HG03108 (cell line): ENCODE data around the gene ADAM19.

Source experiments
- ATAC-seq: cut with Tn5 transposase; IDR thresholded peaks from one replicate; pipeline ENCODE4 v1.9.1; 2021; ENCODE audit warnings: moderate library complexity; ENCODE audit not compliant: unreplicated experiment

The ADAM19 gene

DNA sequence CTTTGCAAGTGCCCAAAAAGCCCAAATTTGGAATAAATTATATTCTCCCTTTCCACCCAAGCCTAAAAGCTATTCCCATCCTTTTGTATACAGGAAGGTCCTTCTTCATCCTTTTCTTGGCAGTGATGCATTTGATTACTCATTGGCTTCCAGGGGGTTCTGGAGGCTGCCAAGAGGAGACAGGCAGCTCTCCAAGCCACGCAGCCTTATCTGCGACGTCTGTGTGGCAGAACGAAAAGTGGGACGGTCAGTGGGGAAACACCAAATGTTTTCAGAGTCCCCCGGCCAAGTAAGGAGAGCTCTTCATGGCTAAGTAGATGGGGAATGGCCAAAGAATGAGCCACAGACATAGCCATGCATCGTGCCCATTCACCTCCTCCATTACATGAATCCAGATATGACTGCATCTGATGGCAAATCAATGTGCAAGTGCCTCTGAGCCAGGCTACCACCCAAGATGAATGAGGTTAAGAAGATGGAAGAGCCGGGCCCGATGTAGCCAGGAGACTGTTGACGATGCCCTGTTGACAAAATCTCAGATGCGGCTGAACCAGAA, 12.1 kb downstream of the ADAM19 start:
- no peak for ATAC-seq

DNA sequence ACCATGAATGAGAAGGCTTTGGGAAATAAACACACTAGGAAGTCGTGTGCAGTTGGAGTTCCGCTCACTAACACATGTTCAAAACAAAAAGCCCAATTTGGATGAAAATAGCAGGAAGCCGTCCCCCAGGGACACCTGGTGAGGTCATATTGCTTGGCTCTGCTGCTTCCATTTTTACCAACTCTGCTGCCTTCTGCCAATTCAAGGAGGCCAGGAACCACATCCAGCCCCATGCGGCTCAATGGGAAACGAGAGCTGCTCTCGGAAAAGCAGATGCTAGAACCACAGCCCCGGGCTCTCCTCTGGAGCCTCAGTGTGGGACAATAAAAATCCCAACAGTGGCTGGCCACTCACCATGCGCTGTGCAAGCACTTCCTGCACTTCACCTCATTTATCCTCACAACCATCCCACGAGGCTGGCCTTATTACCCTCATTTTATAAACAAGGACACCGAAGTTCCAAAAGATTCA, 13.4 kb downstream of the ADAM19 start:
- ATAC-seq, result no peak

DNA sequence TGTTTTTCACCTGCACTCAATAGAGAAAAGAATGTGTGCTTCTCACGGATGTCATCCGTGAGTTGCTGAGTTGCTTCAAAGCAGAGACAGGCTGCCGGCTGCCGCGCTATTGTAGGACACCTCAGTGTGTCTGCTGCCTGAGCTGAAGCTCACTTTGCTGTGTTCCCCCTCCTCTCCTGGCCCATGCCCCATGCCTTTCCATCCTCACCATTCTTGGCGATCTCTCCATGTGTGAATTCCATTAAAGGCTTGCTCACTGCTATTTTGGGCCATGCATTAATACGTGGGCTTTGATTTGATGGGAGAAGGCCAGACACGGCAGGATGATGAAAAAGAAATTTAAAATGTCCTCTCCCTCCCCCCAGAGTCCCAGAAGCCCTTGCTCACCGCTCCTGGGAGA, 14.5 kb downstream of the ADAM19 start:
- ATAC-seq, result no peak

DNA sequence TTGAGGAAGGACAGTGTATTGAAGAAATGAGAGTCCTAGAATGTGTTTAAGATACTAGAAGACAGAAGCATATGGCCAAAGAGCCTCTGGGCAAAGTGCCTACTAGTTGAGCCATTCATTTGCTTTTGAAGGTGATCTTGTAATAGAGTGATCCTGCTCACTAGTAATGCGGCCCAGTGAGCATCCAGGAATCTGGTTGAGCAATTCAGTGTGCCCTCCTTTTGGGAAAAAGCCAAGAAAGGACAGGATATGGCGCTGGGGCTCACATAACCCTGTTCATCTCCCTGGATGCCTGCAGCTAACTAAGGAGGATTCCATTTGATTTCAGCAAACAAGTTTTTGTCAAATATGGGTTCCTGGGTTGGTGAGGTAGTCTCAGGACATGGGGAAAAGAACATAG, 16.3 kb downstream of the ADAM19 start:
- no peak for ATAC-seq

DNA sequence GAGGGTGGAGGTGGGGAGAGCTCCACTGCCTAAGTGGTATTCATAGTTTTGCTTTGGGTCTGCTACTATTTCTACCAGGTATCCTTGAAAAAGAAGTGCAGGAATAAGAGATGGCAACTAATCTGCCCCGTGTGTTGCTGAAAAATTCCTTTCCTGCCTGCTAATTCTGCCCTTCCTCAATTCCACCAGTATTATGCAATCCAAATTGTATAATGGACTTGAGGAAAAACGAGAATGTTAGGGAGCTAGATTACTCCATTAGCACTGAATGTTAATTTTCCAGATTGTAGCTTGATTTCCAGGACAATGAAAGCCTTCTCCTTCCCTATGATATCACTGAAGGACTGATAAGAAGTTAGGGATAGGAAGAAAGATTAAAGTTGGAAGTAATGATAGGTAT, 16.9 kb downstream of the ADAM19 start:
- ATAC-seq, result no peak

DNA sequence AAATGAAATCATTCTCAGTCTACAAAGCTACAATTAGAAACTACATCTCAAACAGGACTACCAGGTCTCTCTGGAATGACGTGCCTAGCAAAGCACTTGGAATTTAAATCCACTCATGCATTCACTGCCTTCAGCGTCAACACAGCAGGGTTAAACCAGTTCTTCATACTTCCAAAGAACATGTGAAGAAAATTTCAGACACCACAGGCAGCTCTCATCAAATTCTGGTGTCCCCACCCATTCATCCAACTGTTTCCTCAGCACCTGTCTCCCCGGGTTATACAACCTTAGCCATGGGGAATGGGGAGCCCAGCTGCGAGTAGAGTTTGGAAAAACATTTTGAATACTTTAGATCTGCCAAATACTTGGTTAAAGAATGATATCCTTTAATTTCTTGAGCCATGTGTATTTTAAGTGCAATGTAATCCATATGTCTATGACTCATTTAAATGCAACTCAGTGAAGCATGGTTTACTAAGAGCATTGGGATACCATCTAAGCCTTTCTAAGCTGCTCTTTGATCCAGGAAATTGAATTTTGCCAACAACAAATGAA, 17.5 kb downstream of the ADAM19 start:
- ATAC-seq, result no peak

DNA sequence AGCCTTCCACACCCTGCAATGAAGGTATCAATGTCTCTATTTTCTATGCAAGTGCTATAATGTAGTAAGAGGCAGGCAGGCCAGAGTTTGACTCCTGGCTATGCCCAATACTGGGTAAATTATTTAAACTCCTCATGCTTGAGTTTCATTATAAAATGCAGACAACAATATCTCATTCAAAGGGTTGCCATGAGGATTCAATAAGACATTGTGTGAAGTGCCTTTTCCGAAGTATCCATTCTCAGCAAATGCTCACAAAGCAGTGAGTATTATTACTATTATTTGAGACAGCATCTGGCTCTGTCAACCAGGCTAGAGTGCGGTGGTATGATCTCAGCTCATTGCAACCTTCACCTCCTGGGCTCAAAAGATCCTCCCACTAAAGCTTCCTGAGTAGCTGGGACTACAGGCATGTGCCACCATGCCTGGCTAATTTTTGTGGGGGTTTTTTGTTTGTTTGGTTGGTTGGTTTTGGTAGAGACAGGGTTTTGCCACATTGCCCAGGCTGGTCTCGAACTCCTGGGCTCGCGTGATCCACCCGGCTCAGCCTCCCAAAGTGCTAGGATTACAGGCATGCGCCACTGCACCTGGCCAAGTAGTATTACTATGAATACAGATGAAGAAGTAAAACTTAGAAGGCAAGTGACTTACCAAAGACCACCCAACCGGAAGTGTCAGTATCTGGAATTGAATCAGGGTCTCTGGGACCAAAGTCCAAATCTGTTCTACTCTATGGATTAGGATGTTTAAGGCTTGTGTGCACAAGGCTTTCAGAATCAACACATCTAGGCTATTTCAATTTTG, 18.8 kb downstream of the ADAM19 start:
- ATAC-seq, result no peak

DNA sequence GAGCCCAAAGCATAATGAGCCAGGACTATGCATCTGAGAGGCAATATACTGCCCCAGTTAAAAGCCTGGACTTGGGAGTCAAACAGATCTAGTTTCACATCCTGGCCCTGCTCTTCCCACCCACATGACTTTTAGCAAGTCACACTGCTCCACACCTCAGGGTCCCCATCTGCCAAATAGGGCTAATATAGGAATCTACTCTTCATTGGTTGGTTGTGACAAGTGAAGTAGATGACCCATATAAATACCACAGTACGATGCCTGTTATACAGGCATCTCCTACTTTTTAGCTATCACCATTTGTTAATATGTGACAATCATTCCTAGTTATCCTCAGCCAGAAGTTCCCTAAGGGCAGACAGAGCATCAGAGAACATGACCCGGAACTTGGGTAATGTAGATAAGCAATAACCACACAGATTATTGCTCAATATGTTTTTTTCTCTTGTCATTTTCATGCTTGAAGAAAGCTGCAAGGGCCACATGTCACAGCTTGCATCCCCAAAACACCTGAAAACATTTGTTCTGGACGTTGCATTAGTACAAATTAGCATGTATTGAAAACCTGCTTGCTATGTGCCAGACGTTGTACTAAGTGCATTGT, 20.4 kb downstream of the ADAM19 start:
- no peak for ATAC-seq

DNA sequence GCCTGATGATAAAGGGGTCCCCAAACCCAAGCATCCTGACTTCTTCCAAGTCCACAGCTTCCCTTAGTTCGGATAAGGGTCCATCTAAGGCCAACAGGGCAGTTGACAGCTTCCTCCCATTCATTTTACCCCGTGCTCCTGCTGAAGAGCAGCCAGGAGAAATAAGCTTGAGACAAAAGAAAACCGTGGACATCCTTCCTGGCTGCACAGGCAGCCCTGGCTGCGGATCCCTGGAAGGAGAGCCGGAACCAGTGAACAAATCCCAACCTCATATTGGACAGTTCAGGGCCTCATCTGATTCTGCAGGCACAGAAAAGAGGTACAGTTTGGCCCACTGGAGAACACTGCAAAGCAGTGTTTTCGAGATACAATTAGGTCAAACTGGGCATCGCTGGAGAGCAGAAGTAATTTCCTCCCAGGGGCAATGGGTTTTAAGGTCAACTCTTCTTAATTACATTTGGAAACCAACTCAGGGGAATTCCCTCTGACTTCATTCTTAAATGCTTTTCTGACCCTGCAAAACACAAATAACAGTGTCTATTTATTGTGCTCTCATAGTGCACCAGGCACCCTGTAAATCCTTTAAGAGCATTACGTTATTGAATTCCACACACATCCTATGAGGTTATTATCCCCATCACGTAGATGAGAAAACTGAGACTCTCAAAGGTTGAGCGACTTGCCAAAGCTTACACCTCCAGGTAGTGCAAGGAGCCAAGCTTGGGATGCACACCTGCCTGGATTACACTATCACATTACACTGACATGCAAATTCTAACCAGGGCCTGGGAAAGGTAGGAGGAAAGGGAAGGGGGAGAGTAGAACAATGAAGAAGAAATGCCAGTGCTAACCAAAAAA, 21.2 kb downstream of the ADAM19 start:
- no peak for ATAC-seq

DNA sequence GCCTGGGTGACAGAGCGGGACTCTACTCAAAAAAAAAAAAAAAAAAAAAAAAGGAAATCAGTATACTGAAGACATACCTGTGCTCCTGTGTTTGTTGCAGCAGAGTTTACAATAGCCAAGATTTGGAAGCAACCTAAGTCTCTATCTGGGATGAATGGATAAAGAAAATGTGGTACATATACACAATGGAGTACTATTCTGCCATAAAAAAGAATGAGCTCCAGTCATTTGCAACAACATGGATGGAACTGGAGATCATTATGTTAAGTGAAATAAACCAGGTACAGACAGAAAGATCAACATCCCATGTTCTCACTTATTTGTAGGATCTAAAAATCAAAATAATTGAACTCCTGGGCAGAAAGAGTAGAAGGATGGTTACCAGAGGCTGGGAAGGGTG, 22.9 kb downstream of the ADAM19 start:
- no peak for ATAC-seq

DNA sequence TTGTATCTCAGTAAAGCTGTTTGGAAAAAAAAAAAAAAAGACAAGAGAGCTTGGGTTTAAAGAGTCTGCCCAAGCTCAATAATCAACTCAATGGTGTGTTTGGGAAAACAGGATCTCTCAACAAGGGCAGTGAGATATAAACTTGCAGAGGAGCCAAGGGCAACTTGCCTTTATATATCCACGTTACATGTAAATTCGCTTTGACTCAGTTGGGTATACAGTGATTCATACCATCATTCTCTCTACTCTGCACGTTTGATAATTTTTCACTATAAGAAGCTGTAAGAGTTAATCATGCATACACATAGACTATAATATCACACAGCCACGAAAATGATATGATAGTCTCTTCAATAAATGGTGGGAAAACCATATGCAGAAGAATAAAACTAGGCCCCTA, 24.9 kb downstream of the ADAM19 start:
- ATAC-seq, result no peak

DNA sequence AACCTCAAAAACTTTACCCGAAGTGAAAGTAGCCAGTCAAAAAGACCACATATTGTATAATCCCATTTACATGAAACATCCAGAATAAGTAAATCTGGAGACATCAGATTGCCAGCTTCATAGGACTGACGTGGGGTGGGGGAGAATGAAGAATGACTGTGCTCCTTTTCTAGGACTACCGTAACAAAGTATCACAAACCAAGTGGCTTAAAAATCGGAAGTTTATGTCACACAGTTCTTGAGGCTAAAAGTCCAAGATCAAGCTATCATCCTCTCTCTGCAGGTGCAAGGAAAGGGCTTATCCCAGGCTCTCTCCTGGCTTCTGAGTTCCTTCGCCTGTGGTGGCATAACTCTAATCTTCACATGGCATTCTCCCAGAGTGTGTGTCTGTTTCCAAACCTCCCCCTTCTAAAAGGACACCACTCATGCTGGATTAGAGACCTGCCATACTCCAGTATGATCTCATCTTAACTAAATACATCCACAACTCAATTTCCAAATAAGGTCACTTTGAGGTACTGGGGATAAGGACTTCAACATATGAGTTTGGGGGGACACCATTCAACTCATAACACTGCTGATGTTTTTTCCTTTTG, 25.5 kb downstream of the ADAM19 start:
- ATAC-seq, result no peak

DNA sequence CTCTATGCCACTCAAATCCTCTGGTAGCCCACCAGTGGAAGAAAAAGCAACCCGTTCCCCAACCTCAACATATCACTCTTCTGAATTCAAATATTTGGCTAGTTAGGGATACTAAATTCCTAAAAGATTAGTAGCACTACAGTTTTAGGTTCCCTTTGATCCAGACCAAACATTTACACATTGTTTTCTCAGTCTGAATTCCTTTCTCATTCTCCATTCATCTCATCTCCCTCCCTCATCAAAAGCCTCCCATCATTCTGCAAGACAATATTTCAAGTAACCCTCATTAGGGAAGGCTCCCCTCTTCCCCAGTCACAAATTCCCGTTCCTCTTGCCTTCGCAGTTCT, 26.3 kb downstream of the ADAM19 start:
- no peak for ATAC-seq

DNA sequence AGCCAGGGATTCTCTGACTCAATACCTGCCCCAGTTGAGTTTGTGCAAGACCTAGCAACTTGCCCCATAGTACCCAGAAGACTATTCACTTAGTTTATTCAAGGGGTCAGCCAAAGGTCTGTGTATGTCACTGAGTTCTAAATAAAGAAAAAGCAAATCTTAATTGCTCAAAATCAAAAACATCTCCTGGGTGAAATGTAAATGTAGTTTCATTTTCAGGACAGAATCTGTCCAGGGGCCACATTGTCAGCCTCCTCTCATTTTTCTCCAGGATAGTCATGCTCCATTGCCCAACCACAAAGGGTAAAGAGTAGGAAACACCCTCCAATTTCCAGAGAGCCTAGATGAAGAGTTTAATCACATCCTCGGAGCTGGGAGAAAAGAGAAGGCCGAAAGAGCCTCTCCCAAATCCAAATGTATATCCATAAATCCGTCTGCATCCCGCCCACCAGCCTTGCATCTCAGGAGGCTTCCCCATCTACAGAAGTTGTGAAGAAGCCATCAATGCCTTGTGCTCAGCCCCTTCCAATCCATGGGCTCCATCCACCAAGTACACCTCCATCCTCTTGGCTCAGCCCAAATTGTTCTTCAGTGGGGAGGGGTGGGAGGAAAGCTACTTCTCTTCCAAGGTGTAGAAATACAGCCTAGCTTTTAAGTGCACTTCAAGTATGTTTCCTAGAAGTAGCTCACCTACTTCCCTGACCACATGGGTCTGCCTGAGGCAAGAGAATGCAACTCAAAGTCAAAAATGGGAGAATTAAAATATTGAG, 26.9 kb downstream of the ADAM19 start:
- ATAC-seq, result no peak

DNA sequence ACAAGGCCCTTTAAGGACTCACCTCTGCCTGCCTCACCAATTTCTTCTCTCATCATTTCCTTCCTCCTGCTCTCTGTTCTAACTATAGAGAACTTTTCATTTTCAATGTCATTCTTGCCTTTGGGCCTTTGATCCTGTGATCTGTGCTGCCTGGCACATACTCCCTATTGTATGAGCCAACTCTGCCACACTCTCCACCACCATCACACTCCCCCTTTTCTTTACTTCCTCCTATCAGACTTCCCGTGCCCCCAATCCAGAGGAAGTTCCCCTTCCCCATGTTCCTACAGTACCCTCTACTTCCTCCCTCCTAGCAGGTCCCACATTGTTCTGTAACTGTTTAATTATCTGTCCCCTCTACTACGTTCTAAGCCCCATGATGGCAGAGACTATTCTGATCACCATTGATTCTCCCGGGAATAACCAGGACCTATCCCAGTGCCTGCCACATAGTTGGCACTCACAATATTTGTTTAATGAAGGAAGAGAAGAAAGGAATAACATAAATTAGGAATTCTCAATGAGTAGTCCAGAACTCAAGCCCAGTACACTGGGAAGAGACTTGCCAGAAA, 27.5 kb downstream of the ADAM19 start:
- ATAC-seq, result no peak

DNA sequence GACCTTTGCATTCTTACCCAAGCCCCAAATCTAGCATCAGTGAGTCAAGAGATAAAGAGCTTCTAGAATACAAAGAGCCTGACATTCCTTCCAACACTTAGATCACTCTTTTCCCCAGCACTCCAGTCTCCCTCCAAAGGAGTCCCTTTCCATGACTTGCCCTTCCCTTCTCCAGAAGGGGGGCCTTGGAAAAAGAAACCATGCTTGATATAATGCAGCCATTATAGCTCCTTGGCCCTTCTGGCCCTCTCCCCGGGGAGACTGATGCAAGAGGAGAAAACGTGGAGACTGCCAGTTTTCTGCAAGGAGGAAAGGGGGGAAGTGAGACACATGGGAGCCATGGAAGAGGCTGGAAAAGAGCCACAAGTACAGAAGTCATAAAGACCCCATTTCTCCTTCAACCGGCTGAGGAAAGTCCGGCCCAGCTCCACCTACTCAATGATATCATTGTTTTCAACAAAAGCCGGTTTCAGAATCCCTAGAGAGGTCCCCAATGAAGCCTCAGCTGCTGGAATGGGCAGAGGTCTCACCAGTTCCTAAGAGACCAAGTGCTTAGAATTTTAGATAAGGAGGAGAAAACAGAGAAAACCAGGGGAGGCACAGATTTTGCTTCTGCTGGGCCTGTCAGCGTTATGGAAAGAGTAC, 29.0 kb downstream of the ADAM19 start:
- no peak for ATAC-seq

DNA sequence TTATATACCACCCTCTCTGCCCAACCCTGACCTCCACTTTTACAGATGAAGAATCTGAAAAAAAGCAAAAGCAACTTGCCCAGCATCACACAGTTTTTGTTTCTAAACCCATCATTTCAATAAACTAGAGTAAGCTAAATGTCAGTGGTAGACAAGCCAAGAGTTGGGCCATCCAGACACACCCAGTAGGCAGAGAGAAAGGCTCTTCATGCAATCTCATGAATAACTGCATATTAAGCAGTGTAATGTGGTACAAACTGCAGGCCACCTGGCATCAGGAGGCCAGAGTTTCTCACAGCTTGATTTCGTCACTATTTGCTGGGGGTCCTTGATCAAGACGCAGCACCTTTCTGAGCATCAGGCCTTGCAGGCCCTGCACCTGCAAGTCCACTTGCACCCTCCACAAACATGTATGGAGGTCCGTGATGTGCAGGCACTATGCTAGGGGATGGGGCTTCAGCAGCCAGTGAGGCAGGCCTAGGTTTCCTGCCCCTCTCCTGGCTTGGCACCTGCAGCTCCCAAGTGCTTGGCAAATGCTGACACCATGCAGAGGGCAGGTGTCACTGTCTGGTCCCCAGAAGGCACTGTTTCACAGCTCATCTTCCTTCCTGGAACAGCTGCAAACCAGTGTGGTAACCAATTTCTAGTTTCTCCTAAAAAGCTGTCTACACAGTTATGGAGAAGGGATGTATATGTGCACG, 29.8 kb downstream of the ADAM19 start:
- ATAC-seq, result no peak

DNA sequence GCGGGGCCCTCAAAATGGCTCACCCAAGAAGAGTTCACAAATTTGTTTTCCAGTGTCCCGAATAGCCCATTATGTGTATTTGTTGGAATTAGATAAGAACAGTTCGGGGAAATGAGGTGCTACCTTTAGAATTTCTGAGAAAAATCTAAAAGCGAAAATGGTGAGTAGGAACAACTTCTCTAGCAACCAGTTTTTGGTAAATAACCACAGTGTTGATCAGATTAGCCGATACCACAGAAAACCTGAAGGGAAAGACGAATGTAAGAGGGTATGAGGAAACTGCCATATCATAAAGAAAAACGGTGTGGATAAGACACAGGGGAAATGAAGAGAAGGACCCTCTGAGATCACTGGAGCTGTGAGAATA, 31.0 kb downstream of the ADAM19 start:
- ATAC-seq, result no peak
